ENCODE data around the gene ROBO1. TPM values are rescaled to one million over a fixed set of nuclear protein-coding genes. Genes with fewer than 3 reads are reported as not detected.

The ROBO1 gene
- total and polyA plus RNA-seq, 2 of the 8 experiments (the other 6 are each of a cell fraction or from before 2014, with no cell fraction given) = 51.4 to 91.0 TPM

GRCh38 chr3:78918361-78919020 is 849.3 kb downstream of the ROBO1 start (continued):
- TF ChIP-seq USF2 (IDR thresholded peaks at IDR 0.05; ENCODE audit: low read length) (no peak), PHF8 (conservative IDR thresholded peaks at IDR 0.05; ENCODE audit: low read depth, low read length) (no peak), BRCA1 (IDR thresholded peaks at IDR 0.05; ENCODE audit: low read depth, low read length) (no peak), JUN (IDR thresholded peaks at IDR 0.05; ENCODE audit: low read depth, low read length) (no peak), RFX5 (IDR thresholded peaks at IDR 0.05; ENCODE audit: borderline replicate concordance, low read depth, low read length) (no peak), TCF12 (IDR thresholded peaks at IDR 0.05; ENCODE audit: low read depth, low read length) (no peak), HDAC6 (IDR thresholded peaks at IDR 0.05; ENCODE audit: low read depth, low read length) (no peak)
